Myocyte (in vitro differentiated cells): ENCODE data around the gene SLC4A9. TPM values are rescaled to one million over a fixed set of nuclear protein-coding genes. Genes with fewer than 3 reads are reported as not detected.
A peak's percentile ranks its signal among the peaks of the same experiment; 100 is the strongest.

Source experiments
- DNase-seq: peaks from one replicate; pipeline ENCODE4 v3.0.0-alpha.2; 2012; ENCODE audit warnings: low read depth
- total RNA-seq: library from RNA; depleted of rRNA; stranded (reverse); fragments of >200 nt; gene quantifications from 2 replicates; pipeline ENCODE4 v1.2.3, GENCODE V29; 2014

The SLC4A9 gene
- total RNA-seq, 1 donor from 2014 or later, result not detected

- no peak for DNase-seq
Measured at GRCh38 chr5:140360681-140361479, 886 bp downstream of the SLC4A9 start.

DNA sequence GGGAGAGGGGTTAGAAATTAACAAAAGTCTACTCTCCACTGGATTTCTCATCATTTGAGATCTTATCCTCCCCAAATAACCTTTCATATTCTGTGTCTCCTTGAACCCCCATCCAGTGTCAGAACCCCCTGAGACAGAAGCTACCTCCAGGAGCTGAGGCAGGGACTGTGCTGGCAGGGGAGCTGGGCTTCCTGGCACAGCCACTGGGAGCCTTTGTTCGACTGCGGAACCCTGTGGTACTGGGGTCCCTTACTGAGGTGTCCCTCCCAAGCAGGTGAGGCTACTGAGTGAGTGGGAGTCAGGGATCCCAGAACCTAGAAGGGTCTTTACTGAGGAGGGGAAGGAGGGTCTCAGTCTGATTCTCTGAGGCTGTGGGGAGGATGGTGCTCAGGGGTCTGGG is 1.9 kb downstream of the SLC4A9 start:
- no peak for DNase-seq

GRCh38 chr5:140362311-140362710 is 2.3 kb downstream of the SLC4A9 start:
- DNase-seq, result no peak

- peak; percentile 60 for DNase-seq
Measured at GRCh38 chr5:140362875-140363630, 3.1 kb downstream of the SLC4A9 start.

- no peak for DNase-seq
Measured at GRCh38 chr5:140363631-140364471, 3.9 kb downstream of the SLC4A9 start.

- no peak for DNase-seq
Measured at GRCh38 chr5:140364472-140364765, 4.4 kb downstream of the SLC4A9 start.

DNA sequence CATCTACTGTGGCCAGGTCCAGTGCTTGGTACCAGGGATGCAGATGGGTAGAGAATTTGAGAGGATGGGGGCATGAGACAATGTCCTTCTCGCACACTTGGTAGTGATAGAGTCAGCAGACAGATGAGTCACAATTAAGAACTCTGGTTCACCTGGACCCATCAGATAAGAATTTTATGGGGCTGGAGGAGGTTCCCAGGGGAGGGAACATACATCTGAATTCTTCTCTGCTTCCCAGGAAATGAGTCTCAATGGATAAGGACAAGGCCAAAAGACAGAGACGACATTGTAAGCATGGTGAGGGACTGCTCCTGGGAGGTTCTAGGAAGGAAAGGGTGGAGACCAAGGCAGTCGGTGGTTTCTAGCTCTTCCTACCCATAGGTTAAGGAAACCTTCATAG is 5.3 kb downstream of the SLC4A9 start:
- no peak for DNase-seq

DNA sequence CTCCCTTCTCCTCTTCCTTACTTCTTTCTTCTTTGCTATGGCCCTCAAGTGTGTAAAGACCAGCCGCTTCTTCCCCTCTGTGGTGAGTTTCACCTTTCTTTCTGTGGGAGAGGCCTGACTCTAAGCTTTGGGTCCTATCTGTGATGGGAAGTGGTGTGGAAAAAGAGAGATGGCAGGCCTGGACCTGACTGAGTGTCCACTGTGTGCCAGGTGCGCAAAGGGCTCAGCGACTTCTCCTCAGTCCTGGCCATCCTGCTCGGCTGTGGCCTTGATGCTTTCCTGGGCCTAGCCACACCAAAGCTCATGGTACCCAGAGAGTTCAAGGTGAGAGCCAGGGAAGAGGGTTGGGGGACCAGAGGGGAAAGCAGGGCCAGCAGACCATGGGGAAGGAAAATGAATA is 5.9 kb downstream of the SLC4A9 start:
- no peak for DNase-seq

DNA sequence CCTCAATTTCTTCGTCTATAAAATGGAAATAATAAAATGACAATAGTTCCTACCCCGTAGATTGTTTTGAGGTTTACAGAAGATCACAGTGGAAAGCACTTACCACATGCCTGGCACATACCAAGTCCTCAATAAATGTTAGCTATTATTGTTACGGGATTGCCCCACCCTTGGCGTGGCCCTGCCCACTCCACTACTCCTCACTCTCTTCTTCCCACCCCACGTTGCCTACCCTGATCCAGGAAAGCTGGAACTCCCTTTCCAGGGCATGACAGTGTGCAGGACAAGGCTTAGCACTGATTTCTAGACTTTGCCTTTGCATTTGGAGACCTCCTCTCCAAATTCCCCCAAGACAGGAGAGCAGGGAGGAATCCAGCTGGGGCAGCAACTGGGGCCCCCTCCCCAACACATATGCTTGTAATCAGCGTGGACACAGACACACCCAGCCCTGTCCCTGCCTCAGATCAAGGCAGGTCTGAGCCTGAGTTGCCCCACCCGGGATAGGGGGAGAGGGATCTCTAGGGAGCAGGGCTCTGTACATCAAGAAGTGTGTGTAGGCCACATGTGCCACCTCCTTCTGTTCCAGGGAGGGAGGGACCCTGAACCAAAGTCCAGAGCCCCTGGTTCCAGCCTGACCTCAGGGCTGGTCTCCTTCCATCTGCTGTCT is 6.7 kb downstream of the SLC4A9 start:
- DNase-seq, result no peak

DNA sequence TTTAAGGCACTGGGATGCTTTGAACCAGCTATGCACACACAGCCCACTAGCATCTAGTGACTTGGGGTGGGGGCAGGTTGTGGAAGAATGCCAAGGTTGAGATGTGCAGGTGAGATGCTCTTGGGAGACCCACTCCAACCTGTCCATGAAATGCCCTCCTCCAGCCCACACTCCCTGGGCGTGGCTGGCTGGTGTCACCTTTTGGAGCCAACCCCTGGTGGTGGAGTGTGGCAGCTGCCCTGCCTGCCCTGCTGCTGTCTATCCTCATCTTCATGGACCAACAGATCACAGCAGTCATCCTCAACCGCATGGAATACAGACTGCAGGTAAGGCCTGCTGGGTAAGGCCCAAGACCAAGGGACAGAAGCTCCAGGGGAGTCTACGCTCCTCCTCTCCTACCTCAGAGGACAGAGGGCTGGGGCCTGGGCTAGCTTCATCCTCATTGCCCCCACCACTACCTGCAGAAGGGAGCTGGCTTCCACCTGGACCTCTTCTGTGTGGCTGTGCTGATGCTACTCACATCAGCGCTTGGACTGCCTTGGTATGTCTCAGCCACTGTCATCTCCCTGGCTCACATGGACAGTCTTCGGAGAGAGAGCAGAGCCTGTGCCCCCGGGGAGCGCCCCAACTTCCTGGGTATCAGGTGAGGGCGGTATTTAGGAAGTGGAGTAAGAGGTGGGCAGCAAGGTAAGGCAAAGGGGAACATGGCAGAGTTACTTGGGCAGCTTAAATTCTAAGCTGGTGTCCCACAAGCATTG is 7.4 kb downstream of the SLC4A9 start:
- no peak for DNase-seq

DNA sequence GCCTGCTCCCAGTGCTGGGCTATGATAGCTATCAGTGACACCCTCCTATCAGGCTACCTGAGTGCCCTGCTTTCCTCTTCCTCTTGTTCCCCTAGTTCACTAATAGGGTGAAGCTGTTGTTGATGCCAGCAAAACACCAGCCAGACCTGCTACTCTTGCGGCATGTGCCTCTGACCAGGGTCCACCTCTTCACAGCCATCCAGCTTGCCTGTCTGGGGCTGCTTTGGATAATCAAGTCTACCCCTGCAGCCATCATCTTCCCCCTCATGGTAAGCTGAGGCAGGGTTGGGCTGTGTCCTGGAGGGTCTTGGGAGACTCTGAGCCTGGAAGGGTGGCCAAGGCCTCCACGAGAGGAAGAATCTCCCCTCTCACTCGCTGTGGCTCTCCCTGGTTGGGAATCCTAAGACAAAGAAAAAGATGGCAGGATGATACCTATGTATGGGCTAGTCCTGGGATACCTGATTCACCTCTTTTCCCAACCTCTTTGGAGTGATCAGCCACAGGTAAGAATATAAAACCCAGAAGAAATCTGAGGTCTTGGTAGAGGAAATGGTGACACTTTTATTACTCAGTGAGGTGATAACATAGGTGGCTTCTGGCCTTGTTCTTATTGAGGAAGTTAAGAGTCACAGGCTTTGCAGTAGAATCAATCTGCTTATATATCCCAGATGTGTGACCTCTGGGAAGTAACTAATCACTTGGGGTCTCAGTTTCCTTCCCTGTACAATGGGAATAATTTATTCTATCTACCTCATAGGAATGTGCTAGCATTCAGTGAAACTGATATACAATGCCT is 11.6 kb downstream of the SLC4A9 start:
- DNase-seq, result no peak

DNA sequence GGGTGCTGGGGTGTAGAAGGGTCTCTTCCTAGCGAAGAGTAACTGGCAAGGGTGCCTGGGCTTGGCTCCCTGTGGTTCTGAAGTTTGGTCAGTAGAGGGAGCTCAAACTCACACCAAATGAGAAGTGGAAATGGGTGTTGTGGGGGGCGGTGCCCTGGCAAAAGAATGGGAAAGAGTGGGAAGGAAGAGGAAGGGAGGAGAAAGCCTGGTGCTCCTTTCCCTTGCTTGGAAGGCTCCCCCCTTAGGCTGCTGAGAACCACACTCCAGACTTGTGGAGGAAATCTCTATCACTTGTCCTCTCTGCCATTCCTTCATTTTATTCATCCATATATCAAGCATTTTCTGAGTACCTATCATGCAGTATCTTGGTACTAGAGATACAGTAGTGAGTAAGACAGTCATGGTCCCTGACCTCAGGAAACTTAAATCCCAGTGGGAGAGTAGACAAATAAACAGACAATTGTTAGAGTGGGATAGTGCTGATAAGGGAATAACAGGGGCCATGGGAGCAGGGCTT is 13.0 kb downstream of the SLC4A9 start:
- peak; percentile 75 for DNase-seq

DNA sequence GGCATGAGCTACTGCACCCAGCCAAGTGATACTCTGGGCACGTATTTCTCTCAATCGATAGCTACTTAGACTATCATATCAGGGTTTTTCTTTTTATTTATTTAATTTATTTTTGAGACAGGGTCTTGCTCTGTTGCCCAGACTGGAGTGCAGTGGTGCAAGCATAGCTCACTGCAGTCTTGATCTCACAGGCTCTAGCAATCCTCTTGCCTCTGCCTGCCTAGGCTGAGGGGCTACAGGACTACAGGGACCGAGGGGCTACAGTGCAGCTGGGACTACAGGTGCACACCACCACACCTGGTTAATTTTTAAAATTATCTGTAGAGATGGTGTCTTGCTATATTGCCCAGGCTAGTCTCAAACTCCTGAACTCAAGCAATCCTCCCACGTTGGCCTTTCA is 21.4 kb downstream of the SLC4A9 start:
- no peak for DNase-seq

GRCh38 chr5:140381972-140382371 is 22.0 kb downstream of the SLC4A9 start:
- no peak for DNase-seq

GRCh38 chr5:140382866-140383265 is 22.9 kb downstream of the SLC4A9 start:
- no peak for DNase-seq

DNA sequence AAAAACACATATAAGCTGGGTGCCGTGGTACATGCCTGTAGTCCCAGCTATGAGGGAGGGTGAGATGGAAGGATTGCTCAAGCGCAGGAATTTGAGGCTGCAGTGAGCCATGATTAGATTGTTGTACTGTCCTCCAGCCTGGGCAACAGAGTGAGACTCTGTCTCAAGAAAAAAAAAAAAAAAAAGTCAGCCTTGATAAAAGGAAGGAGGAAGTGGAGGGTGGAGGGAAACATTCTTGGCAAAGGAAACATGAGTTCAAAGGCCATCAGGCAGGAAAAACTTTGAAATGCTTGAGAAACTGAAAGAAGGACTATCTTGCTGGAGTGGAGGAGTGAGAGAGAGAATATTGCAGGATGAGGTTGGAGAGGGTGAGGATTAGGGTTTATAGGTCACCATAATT is 23.3 kb downstream of the SLC4A9 start:
- DNase-seq, result no peak

GRCh38 chr5:140388052-140388451 is 28.1 kb downstream of the SLC4A9 start:
- DNase-seq, result no peak

GRCh38 chr5:140391312-140391711 is 31.3 kb downstream of the SLC4A9 start:
- no peak for DNase-seq

GRCh38 chr5:140391732-140392131 is 31.7 kb downstream of the SLC4A9 start:
- no peak for DNase-seq

- DNase-seq, result no peak
Measured at GRCh38 chr5:140393738-140394137, 33.7 kb downstream of the SLC4A9 start.
